H1 (cell line): ENCODE data around the gene OGDHL.

ENCODE experiments used
- TAF1 ChIP-seq: IDR thresholded peaks from 2 replicates; pipeline ENCODE4 v1.6.1; 2011; ENCODE audit warnings: mild to moderate bottlenecking, low read depth, low read length
- TCF12 ChIP-seq: IDR thresholded peaks from 2 replicates; pipeline ENCODE4 v1.6.1; 2011; ENCODE audit warnings: low read depth, mild to moderate bottlenecking, low read length
- TF ChIP-seq, protein P1 (sequence below): IDR thresholded peaks from 2 replicates; pipeline ENCODE4 v1.6.1; 2012; ENCODE audit warnings: inconsistent platforms

- TF ChIP-seq TAF1: no peak
- no peak for TF ChIP-seq TCF12
- TF ChIP-seq, protein P1, sequence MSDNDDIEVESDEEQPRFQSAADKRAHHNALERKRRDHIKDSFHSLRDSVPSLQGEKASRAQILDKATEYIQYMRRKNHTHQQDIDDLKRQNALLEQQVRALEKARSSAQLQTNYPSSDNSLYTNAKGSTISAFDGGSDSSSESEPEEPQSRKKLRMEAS: no peak
These were observed 21.5 kb upstream of the OGDHL start for GRCh38 chr10:49783645-49784044.
